ENCODE measurements around the gene SLC1A7.

- no peak for TF ChIP-seq SUZ12 (IDR thresholded peaks at IDR 0.05)
- no peak for TF ChIP-seq FOXA1 (IDR thresholded peaks at IDR 0.05)
- no peak for TF ChIP-seq FOXM1 (IDR thresholded peaks at IDR 0.05; ENCODE audit: borderline replicate concordance)
- TF ChIP-seq TARDBP (IDR thresholded peaks at IDR 0.05) = no peak
- TF ChIP-seq ELF4 (IDR thresholded peaks at IDR 0.05) = no peak
- TF ChIP-seq NFRKB (IDR thresholded peaks at IDR 0.05) = no peak
- no peak for TF ChIP-seq ZNF384 (IDR thresholded peaks at IDR 0.05)
- no peak for TF ChIP-seq LEF1 (IDR thresholded peaks at IDR 0.05; ENCODE audit: borderline replicate concordance)
- no peak for TF ChIP-seq PKNOX1 (IDR thresholded peaks at IDR 0.05)
Observed at GRCh38 chr1:53051676-53052075, 90.8 kb downstream of the SLC1A7 start.

All from HEK293T (cell line).